Mononuclear cell (primary cell): ENCODE data around the gene CRB3. TPM values are rescaled to one million over a fixed set of nuclear protein-coding genes. Genes with fewer than 3 reads are reported as not detected.
"Not testable (repeated sequence)": the region's sequence is repeated elsewhere in the genome, so short reads cannot be mapped to it uniquely, and the experiment has no call there.

Source experiments
- H3K27me3 ChIP-seq: 2 replicates; pipeline ENCODE4 v1.6.0; 2011; ENCODE audit warnings: low read length, control low read depth; ENCODE audit not compliant: insufficient read depth
- H3K4me1 ChIP-seq: 2 replicates; pipeline ENCODE4 v1.5.1; 2011; ENCODE audit warnings: mild to moderate bottlenecking, low read length, control low read depth; ENCODE audit not compliant: insufficient read depth
- H3K4me3 ChIP-seq: 2 replicates; pipeline ENCODE4 v1.5.1; 2011; ENCODE audit warnings: mild to moderate bottlenecking, low read length, moderate library complexity
- H3K9me3 ChIP-seq: 2 replicates; pipeline ENCODE4 v1.5.1; 2011; ENCODE audit warnings: low read depth, mild to moderate bottlenecking, control low read depth, low read length
- total RNA-seq: library from RNA; depleted of rRNA; stranded (reverse); fragments of >200 nt; gene quantifications from one replicate; pipeline ENCODE4 v1.2.3, GENCODE V29; 2012

Gene CRB3
- total RNA-seq, 1 donor: 4.0 TPM

DNA sequence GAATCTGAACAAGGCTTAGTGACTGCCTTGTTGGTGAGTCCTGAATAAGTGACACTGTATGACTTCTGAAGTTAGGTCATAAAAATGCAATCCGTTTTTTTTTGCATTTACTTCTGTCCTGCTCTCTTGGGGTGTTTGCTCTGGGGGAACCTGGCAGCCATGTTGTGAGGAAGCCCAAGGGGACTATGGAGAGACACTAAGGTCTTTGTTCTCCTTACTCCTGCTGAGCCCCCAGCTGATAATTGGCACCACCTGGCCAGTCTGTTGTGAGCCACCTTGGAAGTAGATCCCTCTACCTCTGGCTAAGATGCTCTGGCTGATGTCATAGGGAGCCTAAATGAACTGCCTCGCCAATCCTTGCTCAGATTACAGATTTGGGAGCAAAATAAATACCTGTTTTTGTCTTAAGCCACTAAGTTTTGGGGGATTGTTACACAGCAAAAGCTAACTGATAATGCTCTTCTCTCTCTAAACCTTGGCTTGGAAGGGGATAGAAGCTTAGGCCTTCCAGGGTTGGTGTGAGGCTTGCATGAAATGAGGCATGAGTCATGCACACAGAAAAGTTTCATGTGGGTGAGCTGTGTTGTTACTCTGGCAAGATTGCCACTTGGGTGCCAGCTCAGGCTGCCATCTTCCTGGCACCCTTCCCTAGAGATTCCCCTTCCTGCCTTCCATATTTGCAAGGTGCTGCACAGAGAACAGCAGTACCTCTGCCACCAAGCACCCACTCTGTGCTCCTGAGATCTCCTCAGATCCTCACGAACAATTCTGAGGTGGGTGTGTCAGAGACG, 27.9 kb downstream of the CRB3 start:
- Histone ChIP-seq H3K27me3 (no peaks in the 10 kb centered on the region), H3K9me3 (no peaks in the 10 kb centered on the region), H3K4me1 (no peaks in the 10 kb centered on the region), H3K4me3 (no peak overlapping the region)

GRCh38 chr19:6494438-6495036, 30.5 kb downstream of the CRB3 start:
- peaks cover 12% of the 10 kb centered on the region for H3K4me1 ChIP-seq
- no peak overlapping the region for H3K4me3 ChIP-seq
- no peaks in the 10 kb centered on the region for H3K9me3 ChIP-seq
- H3K27me3 ChIP-seq: no peaks in the 10 kb centered on the region

- peaks cover 12% of the 10 kb centered on the region for H3K4me1 ChIP-seq
- no peaks in the 10 kb centered on the region for H3K9me3 ChIP-seq
- H3K4me3 ChIP-seq: no peak overlapping the region
- peaks cover 7% of the 10 kb centered on the region for H3K27me3 ChIP-seq
These were observed 31.9 kb downstream of the CRB3 start for GRCh38 chr19:6495947-6496346.

- peaks cover 19% of the 10 kb centered on the region for H3K4me1 ChIP-seq
- H3K4me3 ChIP-seq: no peak overlapping the region
- no peaks in the 10 kb centered on the region for H3K9me3 ChIP-seq
- peaks cover 22% of the 10 kb centered on the region for H3K27me3 ChIP-seq
These were observed 34.4 kb downstream of the CRB3 start for GRCh38 chr19:6498294-6499036.

DNA sequence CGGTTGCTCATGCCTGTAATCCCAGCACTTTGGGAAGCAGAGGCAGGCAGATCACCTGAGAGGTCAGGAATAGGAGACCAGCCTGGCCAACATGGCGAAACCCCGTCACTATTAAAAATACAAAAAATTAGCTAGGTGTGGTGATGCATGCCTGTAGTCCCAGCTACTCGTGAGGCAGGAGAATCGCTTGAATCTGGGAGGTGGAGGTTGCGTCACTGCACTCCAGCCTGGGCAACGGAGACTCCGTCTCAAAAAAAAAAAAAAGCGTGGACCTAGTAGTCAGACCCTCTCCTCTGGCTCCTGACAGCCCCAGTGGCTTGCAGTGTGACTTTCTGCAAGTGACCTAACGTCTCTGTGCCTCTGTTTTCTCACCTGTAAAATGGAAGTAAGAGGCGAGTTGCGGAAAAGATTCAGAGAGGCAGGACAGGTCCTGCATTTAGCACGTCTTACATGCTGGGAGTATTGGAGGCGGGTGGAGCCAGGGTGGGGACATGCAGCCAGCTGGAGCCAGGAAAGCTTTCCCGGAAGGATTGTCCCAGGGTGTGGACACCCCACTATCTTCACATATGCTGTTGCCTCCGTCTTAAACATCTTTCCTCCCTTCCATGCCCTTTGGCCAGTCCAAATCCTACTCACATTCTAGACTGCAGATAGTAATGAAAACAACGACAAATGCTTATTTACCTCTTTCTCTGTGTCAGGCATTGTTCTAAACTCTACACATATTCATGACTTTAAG, 35.1 kb downstream of the CRB3 start:
- peaks cover 19% of the 10 kb centered on the region for H3K4me1 ChIP-seq
- H3K4me3 ChIP-seq: no peak overlapping the region
- no peaks in the 10 kb centered on the region for H3K9me3 ChIP-seq
- peaks cover 26% of the 10 kb centered on the region for H3K27me3 ChIP-seq

- no peaks in the 10 kb centered on the region for H3K9me3 ChIP-seq
- no peak overlapping the region for H3K4me3 ChIP-seq
- peaks cover 26% of the 10 kb centered on the region for H3K27me3 ChIP-seq
- peaks cover 19% of the 10 kb centered on the region for H3K4me1 ChIP-seq
These were observed 37.0 kb downstream of the CRB3 start for GRCh38 chr19:6500837-6501739.

GRCh38 chr19:6501740-6502648, 37.9 kb downstream of the CRB3 start, which contains the start of gene TUBB4A:
Gene TUBB4A (minus strand): TSS chr19:6502309. CDS start chr19:6502212, 97 bp downstream.
- Histone ChIP-seq H3K4me3 (peak within 1 kb of the TSS; percentile 23), H3K27me3 (peaks cover 26% of the 10 kb centered on the region), H3K4me1 (peaks cover 19% of the 10 kb centered on the region), H3K9me3 (no peaks in the 10 kb centered on the region)

- H3K27me3 ChIP-seq: peaks cover 26% of the 10 kb centered on the region
- H3K4me3 ChIP-seq: no peak overlapping the region
- peaks cover 14% of the 10 kb centered on the region for H3K4me1 ChIP-seq
These were observed 39.5 kb downstream of the CRB3 start for GRCh38 chr19:6503407-6504201.

GRCh38 chr19:6508028-6508771, 44.1 kb downstream of the CRB3 start:
- H3K4me1 ChIP-seq, H3K27me3 ChIP-seq, H3K4me3 ChIP-seq, H3K9me3 ChIP-seq: not testable (repeated sequence)

More at GRCh38 chr19:6503407-6504201, 39.5 kb downstream of the CRB3 start:
- no peaks in the 10 kb centered on the region for H3K9me3 ChIP-seq

DNA sequence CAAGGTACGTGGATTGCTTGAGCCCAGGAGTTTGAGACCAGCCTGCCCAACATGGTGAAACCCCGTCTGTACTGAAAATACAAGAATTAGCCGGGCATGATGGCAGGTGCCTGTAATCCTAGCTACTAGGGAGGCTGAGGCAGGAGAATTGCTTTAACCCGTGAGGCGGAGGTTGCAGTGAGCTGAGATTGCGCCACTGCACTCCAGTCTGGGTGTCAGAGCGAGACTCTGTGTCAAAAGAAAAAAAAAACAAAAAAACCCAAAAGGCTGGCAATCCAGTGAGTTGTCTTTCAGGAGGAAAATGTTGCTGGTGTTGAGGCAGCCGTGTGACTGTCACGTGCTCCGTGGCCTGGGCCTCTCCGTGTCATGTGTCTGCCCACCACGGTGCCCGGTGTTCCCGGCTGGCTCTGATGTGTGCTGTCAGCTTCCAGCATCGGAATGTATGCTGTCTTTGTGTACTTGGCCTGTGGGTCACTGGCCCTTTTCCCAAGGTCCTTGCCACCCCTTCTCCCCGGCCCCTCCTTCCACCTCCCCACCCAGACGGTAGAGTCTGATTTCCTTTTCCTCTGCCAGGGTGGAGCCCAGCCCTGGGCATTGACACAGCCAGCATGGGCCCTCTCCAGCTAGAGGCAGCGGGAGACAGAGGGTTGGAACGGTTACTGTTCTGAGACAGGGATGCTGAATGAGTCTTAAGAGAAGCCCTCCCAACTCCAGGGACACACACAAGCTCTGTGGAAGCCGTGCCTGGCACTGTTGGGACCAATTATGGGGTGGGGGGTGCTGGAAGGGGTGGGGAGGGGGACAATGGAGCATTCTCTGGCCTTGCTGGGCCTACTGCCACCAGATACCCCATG, 45.3 kb downstream of the CRB3 start:
- no peak overlapping the region for H3K4me3 ChIP-seq
- no peaks in the 10 kb centered on the region for H3K9me3 ChIP-seq
- no peaks in the 10 kb centered on the region for H3K4me1 ChIP-seq
- H3K27me3 ChIP-seq: no peaks in the 10 kb centered on the region

DNA sequence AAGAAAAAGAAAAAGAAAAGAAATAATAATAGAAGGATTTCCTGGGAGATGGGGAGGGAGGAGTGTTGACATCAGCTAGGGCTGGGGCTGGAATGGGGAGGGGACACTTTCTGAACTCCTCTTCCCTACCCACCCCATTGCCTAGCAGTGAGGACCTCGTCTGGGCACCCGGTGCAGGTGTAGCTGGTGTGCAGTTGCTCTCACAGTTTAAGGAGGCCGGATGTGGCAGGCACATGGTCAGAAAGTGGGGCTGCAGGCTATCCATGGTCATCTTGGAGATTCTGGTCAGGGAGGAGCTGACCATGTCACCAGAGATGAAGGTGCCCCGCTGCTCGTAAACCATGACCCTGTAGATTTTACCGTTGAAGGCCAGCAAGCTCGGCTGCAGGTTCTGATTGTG, 46.5 kb downstream of the CRB3 start:
- H3K9me3 ChIP-seq: no peaks in the 10 kb centered on the region

More for the DNA sequence above, 46.5 kb downstream of the CRB3 start:
- Histone ChIP-seq H3K4me1 (no peaks in the 10 kb centered on the region), H3K4me3 (no peak overlapping the region), H3K27me3 (no peaks in the 10 kb centered on the region)
